Endothelial cell of umbilical vein (primary cell): Measurements from ENCODE around the gene MYEOV.

Source experiments
- CTCF ChIP-seq, 2 donors: IDR thresholded peaks; 1 replicate in 1 of 2; 2 replicates in 1 of 2; pipeline ENCODE4 v1.5.1; 2011; ENCODE audit warnings: low read length in 2 of 2, mild to moderate bottlenecking in 2 of 2, moderate library complexity in 2 of 2, control low read depth in 1 of 2, inconsistent platforms in 1 of 2, low read depth in 1 of 2; ENCODE audit not compliant: insufficient read depth in 1 of 2; ENCODE audit errors: extremely low read depth in 1 of 2
- EZH2 ChIP-seq: IDR thresholded peaks from 2 replicates; pipeline ENCODE4 v1.6.1; 2012; ENCODE audit warnings: borderline replicate concordance, low read depth, mild to moderate bottlenecking, moderate library complexity, low read length, inconsistent platforms; ENCODE audit not compliant: severe bottlenecking
- FOS ChIP-seq: IDR thresholded peaks from 2 replicates; pipeline ENCODE4 v1.6.1; 2011; ENCODE audit warnings: mild to moderate bottlenecking, low read length, moderate library complexity, borderline replicate concordance; ENCODE audit not compliant: insufficient read depth
- MAX ChIP-seq: IDR thresholded peaks from 2 replicates; pipeline ENCODE4 v1.6.1; 2011; ENCODE audit not compliant: insufficient read depth, insufficient read length
- POLR2A ChIP-seq: IDR thresholded peaks from 2 replicates; pipeline ENCODE4 v1.6.1; 2012; ENCODE audit warnings: low read depth, mild to moderate bottlenecking, control low read depth, low read length
- POLR2AphosphoS5 ChIP-seq: IDR thresholded peaks from 2 replicates; pipeline ENCODE4 v1.6.1; 2012; ENCODE audit warnings: low read depth, mild to moderate bottlenecking, control low read depth, low read length, moderate library complexity; ENCODE audit not compliant: insufficient read depth

GRCh38 chr11:69277074-69277809 is 16.7 kb upstream of the MYEOV start:
- TF ChIP-seq CTCF (IDR thresholded peaks at IDR 0.05; ENCODE audit: extremely low read depth in 1 of 2, insufficient read depth in 1 of 2, low read depth in 1 of 2, low read length in 2 of 2), result no peak
- no peak for TF ChIP-seq POLR2AphosphoS5
- no peak for TF ChIP-seq FOS
- no peak for TF ChIP-seq MAX
- TF ChIP-seq EZH2, result no peak
- no peak for TF ChIP-seq POLR2A
